GM21367 (cell line): Measurements from ENCODE around the gene LY6G6F.
"Not testable (repeated sequence)": the region's sequence is repeated elsewhere in the genome, so short reads cannot be mapped to it uniquely, and the experiment has no call there.

Experiments
- ATAC-seq: cut with Tn5 transposase; IDR thresholded peaks from one replicate; pipeline ENCODE4 v1.9.1; 2021; ENCODE audit not compliant: unreplicated experiment

Gene LY6G6F

DNA sequence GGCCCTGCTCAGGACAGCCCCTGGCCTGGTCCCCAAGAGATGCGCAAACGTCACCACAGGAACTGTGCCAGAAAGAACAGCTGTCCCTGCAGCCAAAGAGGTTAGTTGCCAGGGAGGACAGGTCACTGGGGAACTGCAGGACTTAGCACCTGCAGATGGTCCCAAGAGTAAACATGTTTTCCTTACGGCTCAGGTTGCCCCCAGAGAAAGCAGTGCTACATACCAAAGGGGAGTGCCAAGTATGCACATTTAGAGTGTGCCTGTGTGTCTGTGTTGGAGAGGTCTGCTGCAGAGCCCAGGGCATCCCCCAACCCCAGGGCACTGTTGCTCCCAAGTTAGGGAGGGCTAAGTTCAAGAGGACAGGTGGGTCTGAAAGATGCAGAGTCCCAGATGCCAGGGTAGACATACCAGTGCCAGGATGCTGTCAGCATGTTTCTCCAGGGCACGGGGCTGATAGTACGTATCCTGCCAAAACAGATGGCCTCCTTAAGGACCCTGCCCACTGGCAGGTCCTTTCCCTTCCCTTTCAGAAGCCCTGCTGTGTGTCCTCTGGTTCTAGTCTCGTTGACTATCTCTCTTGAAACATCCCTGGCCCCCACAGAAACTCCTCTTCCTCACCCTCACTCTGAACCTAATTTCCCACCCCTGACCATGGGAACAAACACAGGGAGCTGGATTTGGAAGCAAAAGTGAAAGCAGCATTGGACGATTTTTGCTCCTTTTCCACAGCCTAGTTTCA lies 4.8 kb upstream of the LY6G6F start:
- ATAC-seq: no peak

DNA sequence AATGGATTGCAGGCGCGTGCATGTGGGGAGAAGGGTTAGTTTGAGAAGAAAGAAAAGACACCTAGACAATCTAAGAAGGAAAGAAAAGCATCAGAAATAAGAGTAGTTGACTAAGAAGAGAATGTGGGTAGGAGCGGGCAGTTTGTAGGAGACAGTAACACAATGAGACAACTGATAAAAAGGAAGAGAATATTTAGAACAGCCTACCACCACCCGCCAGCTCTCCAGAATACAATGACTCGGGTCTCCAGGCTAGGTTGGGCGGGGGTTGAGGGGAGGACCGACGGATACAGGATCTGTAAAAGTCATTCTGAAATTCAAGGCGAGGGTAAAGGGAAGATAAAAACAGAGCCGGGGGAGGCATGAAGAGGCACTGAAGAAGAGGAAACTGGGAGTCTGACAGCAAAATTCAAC lies 4.3 kb upstream of the LY6G6F start:
- no peak for ATAC-seq

DNA sequence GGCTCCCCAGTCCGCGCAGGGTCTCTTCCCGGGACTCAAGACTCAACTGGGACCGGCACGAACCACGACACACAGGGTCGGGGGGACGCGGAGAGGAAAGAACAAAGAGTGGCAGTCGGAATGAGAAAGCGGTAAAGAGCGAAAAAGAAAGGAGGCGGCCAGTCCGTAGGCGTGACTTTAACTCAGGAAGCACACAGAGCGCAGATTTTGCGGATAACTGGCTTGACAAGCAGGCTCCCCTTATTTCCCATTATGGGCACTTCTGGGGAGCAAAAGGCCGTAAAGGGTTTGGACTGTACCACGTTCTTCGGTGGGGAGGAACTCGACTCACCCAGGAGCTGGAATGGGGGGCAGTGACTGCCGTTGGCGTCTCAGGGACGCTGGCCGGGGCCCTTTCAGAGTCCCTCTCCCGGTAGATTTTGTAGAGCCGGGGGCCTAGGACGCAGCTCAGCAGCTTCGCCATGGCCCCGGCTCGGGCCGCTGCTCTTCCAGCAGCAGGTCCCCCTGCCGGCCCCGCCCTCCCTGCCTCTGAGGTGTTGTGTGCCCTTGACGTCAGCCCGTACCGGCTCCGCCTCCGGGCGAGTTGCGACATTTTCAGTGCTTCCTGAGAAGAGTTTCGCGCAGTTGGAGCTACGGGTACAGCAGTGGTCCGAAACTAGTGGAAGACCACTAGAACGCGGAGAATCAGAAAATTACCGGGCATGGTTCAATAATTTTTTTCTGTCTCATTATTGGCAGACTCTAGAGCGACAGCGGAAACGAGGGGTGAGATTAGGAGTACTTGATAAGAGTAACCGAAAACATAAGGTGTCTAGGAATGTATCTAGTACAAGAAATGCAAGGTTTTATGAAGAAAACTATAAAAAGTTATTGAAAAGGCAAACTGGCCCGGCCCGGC lies 3.6 kb upstream of the LY6G6F start, which contains the start of gene ABHD16A:
Gene ABHD16A, minus strand, starts transcription at position 506 of the 898 bp plus-strand sequence. Its CDS starts 43 bp downstream, at position 463.
- peak; percentile 70 for ATAC-seq

DNA sequence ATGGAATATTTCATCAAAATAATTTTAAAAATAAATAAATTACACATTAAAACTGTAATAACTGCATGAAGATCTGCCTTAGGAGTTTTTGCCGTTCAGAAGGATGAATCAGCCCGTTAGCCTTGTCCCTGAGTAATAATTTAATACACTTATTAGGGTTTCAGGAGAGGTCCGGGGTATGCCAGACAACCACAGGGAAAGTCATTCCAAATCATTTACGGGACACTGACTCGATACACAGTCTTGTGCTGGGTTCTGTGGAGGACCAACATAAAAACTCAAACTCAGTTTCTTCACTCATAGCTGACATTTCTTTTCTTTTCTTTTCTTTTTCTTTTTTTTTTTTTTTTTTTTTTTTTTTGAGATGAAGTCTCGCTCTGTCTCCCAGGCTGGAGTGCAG lies 735 bp upstream of the LY6G6F start:
- no peak for ATAC-seq

DNA sequence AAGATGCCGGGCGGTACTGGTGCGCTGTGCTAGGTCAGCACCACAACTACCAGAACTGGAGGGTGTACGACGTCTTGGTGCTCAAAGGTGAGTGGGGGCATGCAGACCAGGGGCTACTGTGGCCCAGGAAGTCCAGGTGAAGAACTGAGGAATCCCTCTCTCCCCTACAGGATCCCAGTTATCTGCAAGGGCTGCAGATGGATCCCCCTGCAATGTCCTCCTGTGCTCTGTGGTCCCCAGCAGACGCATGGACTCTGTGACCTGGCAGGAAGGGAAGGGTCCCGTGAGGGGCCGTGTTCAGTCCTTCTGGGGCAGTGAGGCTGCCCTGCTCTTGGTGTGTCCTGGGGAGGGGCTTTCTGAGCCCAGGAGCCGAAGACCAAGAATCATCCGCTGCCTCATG lies 1.0 kb downstream of the LY6G6F start:
- no peak for ATAC-seq

DNA sequence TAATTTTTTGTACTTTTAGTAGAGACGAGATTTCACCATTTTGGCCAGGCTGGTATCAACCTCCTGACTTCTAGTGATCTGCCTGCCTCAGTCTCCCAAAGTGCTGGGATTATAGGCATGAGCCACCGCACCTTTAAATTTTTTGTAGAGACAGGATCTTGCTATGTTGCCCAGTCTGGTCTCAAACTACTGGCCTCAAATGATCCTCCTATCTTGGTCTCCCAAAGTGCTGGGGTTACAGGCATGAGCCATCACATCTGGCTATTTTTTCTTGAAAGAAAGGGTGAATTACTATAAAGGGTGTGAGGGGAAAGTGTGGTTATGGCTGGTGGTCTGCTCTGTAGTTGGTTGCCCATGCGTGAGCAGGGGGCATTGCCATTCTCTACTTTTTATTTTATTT lies 1.6 kb downstream of the LY6G6F start:
- ATAC-seq: no peak

DNA sequence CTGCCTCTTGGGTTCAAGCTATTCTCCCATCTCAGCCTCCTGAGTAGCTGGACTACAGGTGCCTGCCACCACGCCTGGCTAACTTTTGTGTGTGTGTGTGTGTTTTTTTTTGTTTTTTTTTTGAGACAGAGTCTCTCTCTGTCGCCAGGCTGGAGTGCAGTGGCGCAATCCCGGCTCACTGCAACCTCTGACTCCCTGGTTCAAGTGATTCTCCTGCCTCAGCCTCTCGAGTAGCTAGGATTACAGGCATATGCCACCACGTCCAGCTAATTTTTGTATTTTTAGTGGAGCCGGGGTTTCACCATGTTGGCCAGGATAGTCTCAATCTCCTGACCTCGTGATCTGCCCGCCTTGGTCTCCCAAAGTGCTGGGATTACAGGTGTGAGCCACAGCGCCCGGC lies 2.5 kb downstream of the LY6G6F start:
- ATAC-seq: not testable (repeated sequence)

DNA sequence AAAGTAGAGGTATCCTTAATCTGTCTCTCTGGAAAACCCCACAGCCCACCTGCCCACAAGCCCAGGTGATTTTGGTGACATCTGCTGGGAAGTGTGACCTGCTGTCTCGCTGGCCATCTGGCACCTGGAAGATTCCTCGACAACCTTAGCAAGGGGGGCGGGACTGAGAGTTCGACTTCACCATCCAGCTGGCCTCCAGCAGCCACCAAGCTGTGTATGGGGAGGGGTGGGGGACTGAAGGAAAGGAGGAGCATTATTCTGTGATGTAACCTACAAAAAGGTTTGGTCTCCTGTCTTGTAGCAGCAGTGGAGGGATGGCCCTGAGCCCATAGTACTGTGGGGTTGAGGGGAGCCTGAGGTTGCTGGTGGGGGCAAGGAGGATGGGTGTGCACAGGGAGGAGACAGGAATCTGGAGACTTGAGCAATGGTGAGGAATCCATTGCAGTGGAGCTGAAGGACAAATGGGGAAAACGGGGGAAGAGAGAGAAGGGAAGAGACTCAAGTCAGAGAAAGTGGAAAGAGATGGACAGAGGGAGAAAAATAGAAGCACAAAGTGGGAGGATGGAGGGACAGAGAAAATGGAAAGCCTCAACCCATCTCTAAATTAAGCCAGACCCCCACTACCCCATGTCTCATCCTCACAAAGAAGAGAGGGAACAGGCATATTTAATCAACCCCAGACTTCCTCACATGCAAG lies 4.0 kb downstream of the LY6G6F start:
- no peak for ATAC-seq

DNA sequence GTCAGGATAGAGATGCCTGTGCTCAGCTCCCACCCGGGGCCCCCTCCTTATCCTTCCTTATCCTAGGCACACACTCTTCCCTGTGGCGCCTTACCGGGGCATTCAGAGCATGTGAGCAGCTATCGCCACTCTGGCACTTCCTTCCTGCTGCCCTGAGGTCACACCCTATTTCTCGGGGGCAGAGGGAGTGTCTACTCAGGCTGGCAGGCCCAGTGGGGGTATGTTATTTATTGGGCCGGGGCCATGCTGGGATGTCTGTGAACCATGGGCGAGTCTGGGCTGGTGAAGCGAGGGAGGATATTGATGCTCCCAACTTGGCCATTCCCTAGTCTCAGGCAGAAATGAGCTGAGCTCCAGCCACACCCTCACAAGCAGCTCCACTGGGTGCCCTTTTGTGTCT lies 4.6 kb downstream of the LY6G6F start:
- ATAC-seq: no peak

DNA sequence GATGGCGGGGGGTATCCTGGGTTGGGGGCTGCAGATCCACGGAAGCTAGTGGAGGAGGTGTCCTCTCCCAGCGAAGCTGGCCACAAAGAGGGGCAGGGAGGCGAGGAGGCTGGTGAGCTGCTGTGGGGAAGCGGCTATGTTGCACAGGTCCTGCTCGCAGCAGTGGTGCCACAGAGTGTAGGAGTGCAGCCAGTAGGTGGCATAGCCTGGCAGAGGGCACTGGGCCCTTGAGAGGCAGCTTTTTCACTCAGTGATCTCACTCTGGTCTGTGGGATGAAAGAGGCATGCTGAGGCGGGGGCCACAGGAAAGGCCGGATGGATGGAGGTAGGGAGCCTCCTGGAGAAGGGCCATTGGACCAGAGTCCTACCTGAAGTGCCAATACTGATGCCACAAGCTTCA lies 5.6 kb downstream of the LY6G6F start:
- no peak for ATAC-seq

DNA sequence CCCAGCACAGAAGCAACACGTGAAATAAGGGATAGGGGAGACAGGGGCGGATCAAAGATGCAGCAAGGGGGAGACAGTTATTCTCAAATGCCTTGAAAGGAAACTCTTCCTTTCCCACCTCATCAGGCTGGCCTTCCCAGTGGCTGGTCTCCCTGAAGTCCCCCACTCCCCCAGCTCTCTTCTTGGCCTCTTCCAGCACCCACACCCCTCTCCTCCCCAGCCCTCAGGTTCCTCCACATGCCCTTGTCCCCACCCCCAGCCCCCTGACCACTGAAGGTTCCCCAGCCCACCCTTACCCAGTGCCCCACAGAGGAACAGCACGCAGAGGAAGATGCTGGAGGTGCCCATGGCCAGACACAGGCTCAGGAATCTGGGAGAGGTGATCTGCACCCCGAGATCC lies 6.8 kb downstream of the LY6G6F start:
- no peak for ATAC-seq

DNA sequence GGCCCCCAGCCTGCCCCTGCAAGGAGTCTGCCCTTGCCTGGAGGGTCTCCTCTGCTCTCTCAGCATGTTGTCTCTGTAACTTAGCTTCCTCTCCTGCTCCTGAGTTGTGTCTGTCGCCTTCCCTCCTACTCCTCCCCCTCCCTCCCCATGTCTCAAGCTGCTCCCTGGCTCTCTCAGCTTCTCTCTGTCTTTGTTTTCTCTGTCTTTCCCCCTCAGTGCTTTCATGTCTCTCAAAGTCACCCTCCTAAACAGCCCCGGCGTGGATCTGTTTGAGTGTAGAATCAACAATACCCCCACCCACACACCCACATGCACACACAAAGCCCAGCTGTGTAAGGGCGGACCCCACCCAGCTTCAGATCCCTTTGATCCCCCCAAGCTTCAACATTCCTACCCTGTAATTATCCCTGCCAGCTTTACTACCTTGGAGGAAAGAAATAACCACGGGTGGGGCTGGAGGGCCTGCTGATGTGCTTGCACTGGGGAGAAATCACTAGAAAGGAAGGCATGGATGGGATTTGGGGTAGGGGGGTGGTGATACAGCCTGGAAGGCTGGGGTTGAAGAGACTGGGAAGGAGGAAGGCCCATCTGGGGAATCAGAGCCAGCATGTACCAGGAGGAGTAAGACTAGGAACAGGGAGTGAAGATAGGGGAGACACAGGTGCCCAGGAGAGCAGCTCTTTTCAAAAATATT lies 7.5 kb downstream of the LY6G6F start:
- no peak for ATAC-seq

DNA sequence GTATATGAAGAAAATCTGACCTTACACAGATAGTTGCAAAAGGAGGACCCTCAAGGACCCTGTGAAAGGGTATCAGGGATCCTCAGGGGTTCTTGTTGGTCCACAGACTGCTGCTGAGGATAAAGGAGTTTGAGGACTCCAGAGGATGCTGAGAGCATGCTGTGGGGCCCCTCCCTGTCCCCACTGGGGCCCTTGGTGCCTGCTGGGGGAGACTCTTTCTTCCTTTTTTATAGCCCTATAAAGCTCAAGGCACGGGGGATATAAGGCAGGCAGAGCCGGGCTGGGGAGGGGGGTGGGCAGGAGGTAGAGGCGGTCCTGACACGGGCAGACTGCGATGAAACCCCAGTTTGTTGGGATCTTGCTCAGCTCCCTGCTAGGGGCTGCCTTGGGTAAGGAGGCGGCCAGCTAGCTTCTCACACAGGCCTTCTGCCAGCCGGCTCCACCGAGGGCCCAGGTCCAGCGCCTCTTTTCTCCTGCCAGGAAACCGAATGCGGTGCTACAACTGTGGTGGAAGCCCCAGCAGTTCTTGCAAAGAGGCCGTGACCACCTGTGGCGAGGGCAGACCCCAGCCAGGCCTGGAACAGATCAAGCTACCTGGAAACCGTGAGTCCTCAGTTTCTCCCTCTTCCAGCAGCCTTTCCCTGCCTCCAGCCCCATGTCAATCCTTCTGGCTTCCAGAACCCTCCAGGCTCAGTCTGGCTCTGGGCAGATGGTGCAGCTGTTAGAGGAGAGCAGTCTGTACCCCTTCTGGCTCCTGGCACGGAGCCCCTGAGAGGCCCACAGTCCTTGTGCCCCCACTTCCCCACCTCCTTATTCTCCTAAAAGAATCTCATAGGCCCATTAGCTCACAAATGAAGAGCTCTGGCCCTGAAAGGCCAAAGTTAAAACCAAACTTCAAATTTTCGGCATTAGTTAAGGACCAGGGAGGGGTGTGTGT lies 8.6 kb downstream of the LY6G6F start, which contains the start of gene LY6G6D:
Gene LY6G6D, plus strand, starts transcription at position 327 of the 937 bp plus-strand sequence. Its CDS starts 8 bp downstream, at position 335.
- ATAC-seq: no peak

DNA sequence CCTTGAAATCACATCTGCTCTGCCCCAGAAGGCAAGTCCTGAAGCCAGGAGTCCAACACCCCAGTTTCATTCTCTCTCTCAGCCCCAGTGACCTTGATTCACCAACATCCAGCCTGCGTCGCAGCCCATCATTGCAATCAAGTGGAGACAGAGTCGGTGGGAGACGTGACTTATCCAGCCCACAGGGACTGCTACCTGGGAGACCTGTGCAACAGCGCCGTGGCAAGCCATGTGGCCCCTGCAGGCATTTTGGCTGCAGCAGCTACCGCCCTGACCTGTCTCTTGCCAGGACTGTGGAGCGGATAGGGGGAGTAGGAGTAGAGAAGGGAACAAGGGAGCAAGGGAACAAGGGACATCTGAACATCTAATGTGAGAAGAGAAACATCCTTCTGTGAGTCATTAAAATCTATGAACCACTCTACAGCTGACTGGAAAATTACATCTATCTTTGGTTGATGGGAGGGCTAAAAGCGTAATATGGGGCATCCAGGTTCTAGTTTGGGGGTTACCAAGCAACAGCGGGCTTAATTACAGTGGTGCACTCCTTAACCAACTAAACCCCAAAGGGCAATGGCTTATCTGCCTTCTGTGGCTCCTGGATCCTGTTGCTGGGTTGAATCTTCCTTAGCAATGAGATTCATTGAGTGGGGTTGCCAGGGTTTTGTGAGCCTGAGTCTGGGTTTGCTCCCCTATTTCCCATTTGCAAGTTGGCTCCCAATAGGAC lies 11.0 kb downstream of the LY6G6F start:
- no peak for ATAC-seq

DNA sequence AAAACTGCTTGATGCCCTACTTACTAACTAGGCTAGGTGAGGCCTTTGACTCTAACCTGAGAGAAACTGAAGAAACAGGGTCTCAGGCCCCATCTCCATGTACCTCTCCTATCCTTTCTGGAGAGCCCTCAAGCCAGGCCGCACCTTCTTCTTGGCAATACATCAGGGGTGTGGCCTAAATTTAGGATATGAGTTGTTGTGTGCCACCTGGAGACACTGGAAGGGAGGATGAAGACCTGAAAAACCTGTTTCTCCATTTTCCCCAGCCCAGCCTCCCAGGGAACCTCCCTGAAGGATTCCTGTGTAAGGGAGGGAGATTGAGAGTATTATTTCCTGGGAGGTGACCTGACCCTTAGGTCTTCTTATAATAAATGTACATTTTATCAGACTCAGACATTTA lies 11.6 kb downstream of the LY6G6F start:
- ATAC-seq: no peak

DNA sequence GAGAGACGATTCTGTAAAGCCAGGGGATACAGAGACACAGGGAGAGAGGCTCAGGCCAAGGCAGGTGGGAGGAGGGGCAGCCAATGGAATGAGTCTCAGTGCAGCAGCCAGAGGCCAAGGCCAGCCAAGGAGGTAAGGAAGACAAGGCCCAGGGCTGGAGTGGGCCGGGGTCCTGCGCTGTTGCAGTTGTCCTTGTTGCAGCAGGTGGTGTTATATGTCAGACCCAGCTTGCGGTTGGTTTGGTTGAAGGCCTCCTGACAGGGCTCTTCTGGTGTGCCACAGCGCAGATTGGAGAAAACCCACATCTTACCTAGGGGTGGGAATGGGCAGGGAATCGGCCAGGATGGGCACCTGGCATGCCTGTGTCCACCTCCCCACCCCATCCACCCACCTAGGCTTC lies 12.3 kb downstream of the LY6G6F start:
- ATAC-seq: no peak

DNA sequence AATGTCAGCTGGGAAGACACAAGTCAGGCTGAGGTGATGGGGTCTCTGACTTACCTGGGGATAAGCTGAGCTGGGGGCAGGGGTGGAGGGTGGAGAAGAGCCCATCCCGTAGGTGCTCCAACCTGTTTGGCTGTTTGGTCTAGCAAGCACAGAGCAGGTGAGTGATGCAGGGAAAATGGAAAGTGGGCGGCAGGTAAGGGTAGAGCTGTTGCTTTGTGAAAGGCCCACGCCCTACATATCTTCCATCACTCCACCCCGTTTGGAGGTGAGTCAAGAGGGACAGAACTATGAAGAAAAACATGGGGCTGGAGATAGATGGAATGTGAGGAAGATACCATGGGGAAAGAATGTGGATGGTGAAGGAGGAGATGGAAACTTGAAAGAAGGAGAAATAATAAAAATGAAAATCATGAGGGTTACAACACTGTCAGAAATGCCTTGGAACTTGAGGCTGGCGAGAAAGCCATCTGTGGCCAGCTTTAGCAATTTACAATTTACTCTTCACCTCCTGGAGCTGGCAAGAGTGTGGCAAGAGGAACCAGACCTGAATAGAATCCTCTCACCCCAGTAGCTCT lies 13.6 kb downstream of the LY6G6F start:
- ATAC-seq: no peak

DNA sequence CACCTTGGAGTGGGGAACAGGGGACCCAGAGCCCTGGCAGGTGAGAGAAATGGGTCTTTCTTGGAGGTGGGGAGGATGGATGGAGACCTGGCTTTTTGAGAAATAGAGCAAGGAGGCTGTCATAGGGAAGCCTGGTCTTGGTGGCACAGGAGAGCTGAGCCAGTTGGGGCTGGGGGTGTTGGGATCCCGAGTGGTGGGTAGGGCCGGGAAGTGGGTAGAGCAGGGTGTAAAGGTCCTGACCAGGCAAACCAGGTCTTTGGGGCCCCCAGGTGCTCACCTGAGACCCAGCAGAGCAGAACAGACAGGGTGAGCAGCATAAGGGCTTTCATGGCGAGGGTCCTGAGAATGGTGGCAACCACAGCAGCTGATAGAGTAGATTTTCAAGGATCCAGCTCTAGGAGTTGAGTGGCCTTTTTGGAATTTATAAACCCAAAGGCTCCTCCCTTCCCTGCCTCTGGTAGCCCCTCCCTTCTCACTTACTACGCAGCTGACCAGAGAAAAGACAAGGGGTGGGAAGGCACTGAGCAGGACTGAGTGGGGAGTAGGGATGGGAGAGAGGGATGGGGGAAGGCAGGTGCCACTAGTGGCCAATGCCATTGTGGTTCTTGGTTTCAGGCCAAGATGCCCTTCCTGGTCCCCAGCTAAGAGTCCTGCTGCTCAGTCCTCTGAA lies 14.8 kb downstream of the LY6G6F start, which contains the start of gene LY6G6C:
Gene LY6G6C, minus strand, starts transcription at position 396 of the 670 bp plus-strand sequence. Its CDS starts 67 bp downstream, at position 329.
- no peak for ATAC-seq
